ENCODE results near the gene LRMDA. TPM values are rescaled to one million over a fixed set of nuclear protein-coding genes. Genes with fewer than 3 reads are reported as not detected.

The LRMDA gene
- total and polyA plus RNA-seq, 2 of the 4 experiments (the other 2 are of a cell fraction): 0.07 TPM; not detected in 1

- Histone ChIP-seq H3K9ac (ENCODE audit: low read depth, low read length) (no peak overlapping the region), H3K36me3 (ENCODE audit: control insufficient read depth, insufficient read depth, low read length) (no peaks in the 10 kb centered on the region), H3K9me3 (ENCODE audit: control insufficient read depth, insufficient read depth, low read length) (no peaks in the 10 kb centered on the region), H3K9me1 (ENCODE audit: insufficient read depth, low read length) (no peaks in the 10 kb centered on the region), H3K4me3 (ENCODE audit: insufficient read depth, low read depth, low read length) (no peak overlapping the region), H3K4me1 (ENCODE audit: control insufficient read depth, insufficient read depth, low read length) (no peaks in the 10 kb centered on the region), H2BK5ac (ENCODE audit: low read depth, low read length, poor library complexity, severe bottlenecking) (no peak overlapping the region), H2AK5ac (ENCODE audit: low read depth, low read length) (no peak overlapping the region), H3K56ac (ENCODE audit: extremely low read depth, insufficient read depth, low read length) (no peak overlapping the region), H4K91ac (ENCODE audit: insufficient read depth, low read depth, low read length) (no peak overlapping the region), H3K18ac (ENCODE audit: low read depth, low read length) (no peak overlapping the region), H3K4ac (ENCODE audit: low read depth, low read length) (no peak overlapping the region), H2AFZ (replicated peaks; ENCODE audit: low read length, poor library complexity) (no peak overlapping the region), H2BK20ac (ENCODE audit: low read depth, low read length) (no peak overlapping the region), H4K20me1 (ENCODE audit: insufficient read depth, low read length) (no peaks in the 10 kb centered on the region), H3K23ac (ENCODE audit: low read depth, low read length) (no peak overlapping the region), H3K14ac (replicated peaks; ENCODE audit: low read depth, low read length) (no peak overlapping the region), H3K79me1 (ENCODE audit: low read depth in 1 of 2, low read length in 2 of 2) (no peaks in the 10 kb centered on the region), H3K27ac (ENCODE audit: insufficient read depth, low read length) (no peak overlapping the region), H3K27me3 (ENCODE audit: control insufficient read depth, insufficient read depth, low read length) (peaks cover 3% of the 10 kb centered on the region), H4K8ac (ENCODE audit: low read depth in 2 of 2, low read length in 2 of 2) (no peak overlapping the region), H2AK9ac (replicated peaks; ENCODE audit: low read depth, low read length, poor library complexity) (no peak overlapping the region), H4K5ac (ENCODE audit: low read depth, low read length) (no peak overlapping the region), H3K4me2 (ENCODE audit: low read depth, low read length) (no peak overlapping the region), H2BK15ac (ENCODE audit: low read depth, low read length) (no peak overlapping the region), H2BK120ac (ENCODE audit: low read depth, low read length) (no peak overlapping the region)
- ATAC-seq (ENCODE audit: low read depth) (no peak), DNase-seq (no peak)
- dilution Hi-C loops (cut with HindIII; ENCODE audit: low sequenced_read_pairs, unreplicated experiment) (no loop called here), intact Hi-C loops (cut with micrococcal nuclease) (no loop called here), in situ Hi-C loops (cut with MboI; ENCODE audit: low sequenced_read_pairs) (no loop called here)
- 65% methylated on average over 4 of the region's 4 CpGs; no CpG with 5 or more reads in 1 of the 2 experiments for WGBS, 2 experiments (ENCODE audit: extremely low coverage in 2 of 2, insufficient read length in 1 of 2)
- no TSS peak for BruUV-seq (replicated peaks)
- CTCF ChIA-PET: no interaction called here
- POLR2A ChIA-PET (ENCODE audit: unreplicated experiment): no interaction called here
- TF ChIP-seq CEBPB (IDR thresholded peaks at IDR 0.05; ENCODE audit: low read depth, low read length) (no peak), MAZ (IDR thresholded peaks at IDR 0.05; ENCODE audit: borderline replicate concordance, low read depth, low read length) (no peak), POLR2A (IDR thresholded peaks at IDR 0.05; ENCODE audit: low read depth, low read length) (no peak), FOS (IDR thresholded peaks at IDR 0.05; ENCODE audit: low read depth, low read length) (no peak), MAFK (IDR thresholded peaks at IDR 0.05; ENCODE audit: low read depth, low read length) (no peak), CHD1 (IDR thresholded peaks at IDR 0.05; ENCODE audit: low read depth, low read length) (no peak), RCOR1 (IDR thresholded peaks at IDR 0.05; ENCODE audit: insufficient replicate concordance, low read length) (no peak), MXI1 (IDR thresholded peaks at IDR 0.05; ENCODE audit: borderline replicate concordance, low read depth, low read length) (no peak), BHLHE40 (IDR thresholded peaks at IDR 0.05; ENCODE audit: low read depth, low read length) (no peak), RAD21 (IDR thresholded peaks at IDR 0.05; ENCODE audit: low read length) (no peak), CTCF (conservative IDR thresholded peaks at IDR 0.05; ENCODE audit: low read depth, low read length) (no peak), NFE2L2 (IDR thresholded peaks at IDR 0.05; ENCODE audit: low read depth, low read length) (no peak), USF2 (IDR thresholded peaks at IDR 0.05; ENCODE audit: low read depth, low read length) (no peak), RFX5 (IDR thresholded peaks at IDR 0.05; ENCODE audit: low read depth, low read length) (no peak), ELK1 (IDR thresholded peaks at IDR 0.05; ENCODE audit: borderline replicate concordance, low read depth, low read length) (no peak), SMC3 (IDR thresholded peaks at IDR 0.05; ENCODE audit: low read depth, low read length) (no peak)
Observed at GRCh38 chr10:75658036-75658435, 226.6 kb downstream of the LRMDA start.

All from IMR-90 (cell line).